ENCODE data around the gene SMARCD2. TPM values are rescaled to one million over a fixed set of nuclear protein-coding genes. Genes with fewer than 3 reads are reported as not detected.

SMARCD2 gene
- total RNA-seq, 2 donors from 2014 or later = 95.3 to 106 TPM

- no peaks in the 10 kb centered on the region for H3K9me3 ChIP-seq (ENCODE audit: control insufficient read depth, low read length, poor library complexity, severe bottlenecking)
- H3K27me3 Mint-ChIP-seq = no peaks in the 10 kb centered on the region
- peaks cover 23% of the 10 kb centered on the region for H3K36me3 Mint-ChIP-seq (ENCODE audit: low read depth)
- H3K27ac Mint-ChIP-seq = peak overlapping the region; percentile 88
- ATAC-seq (no peak), DNase-seq (no peak)
- peaks cover 46% of the 10 kb centered on the region for H3K4me1 Mint-ChIP-seq
- no peak overlapping the region for H3K4me3 Mint-ChIP-seq
Measured at GRCh38 chr17:63823659-63824331, 18.7 kb downstream of the SMARCD2 start.

GRCh38 chr17:63822537-63822936 is 19.9 kb downstream of the SMARCD2 start:
- DNase-seq = no peak
- Mint-ChIP-seq H3K4me3 (no peak overlapping the region), H3K27me3 (no peaks in the 10 kb centered on the region), H3K36me3 (ENCODE audit: low read depth) (peaks cover 28% of the 10 kb centered on the region), H3K4me1 (peaks cover 42% of the 10 kb centered on the region), H3K27ac (peak overlapping the region; percentile 88)
- ATAC-seq = no peak
- no peaks in the 10 kb centered on the region for H3K9me3 ChIP-seq (ENCODE audit: control insufficient read depth, low read length, poor library complexity, severe bottlenecking)

DNA sequence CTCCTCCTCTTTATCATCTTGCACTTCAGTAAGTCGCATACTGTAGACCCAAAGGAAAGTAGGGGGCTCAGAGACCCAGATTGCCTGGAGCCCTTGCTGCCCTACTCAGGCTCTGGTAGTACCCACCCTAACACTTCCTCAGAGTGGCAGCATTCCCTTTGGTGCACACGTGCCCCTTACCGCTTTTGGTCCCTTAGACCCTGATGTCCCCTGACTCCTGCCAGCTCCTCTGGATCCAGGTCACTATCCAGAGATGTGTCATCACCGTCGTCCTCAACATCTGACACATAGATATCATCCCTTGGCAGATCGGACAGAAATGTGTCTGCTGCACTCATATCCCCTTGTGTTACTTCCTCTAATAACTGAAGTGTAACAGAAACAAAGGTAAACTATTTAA is 20.7 kb downstream of the SMARCD2 start:
- H3K4me3 Mint-ChIP-seq = peak overlapping the region; percentile 83
- DNase-seq (no peak), ATAC-seq (no peak)
- no peaks in the 10 kb centered on the region for H3K9me3 ChIP-seq (ENCODE audit: control insufficient read depth, low read length, poor library complexity, severe bottlenecking)
- H3K4me1 Mint-ChIP-seq = peaks cover 35% of the 10 kb centered on the region
- H3K27me3 Mint-ChIP-seq = no peaks in the 10 kb centered on the region
- H3K27ac Mint-ChIP-seq = peak overlapping the region; percentile 88
- peaks cover 22% of the 10 kb centered on the region for H3K36me3 Mint-ChIP-seq (ENCODE audit: low read depth)

DNA sequence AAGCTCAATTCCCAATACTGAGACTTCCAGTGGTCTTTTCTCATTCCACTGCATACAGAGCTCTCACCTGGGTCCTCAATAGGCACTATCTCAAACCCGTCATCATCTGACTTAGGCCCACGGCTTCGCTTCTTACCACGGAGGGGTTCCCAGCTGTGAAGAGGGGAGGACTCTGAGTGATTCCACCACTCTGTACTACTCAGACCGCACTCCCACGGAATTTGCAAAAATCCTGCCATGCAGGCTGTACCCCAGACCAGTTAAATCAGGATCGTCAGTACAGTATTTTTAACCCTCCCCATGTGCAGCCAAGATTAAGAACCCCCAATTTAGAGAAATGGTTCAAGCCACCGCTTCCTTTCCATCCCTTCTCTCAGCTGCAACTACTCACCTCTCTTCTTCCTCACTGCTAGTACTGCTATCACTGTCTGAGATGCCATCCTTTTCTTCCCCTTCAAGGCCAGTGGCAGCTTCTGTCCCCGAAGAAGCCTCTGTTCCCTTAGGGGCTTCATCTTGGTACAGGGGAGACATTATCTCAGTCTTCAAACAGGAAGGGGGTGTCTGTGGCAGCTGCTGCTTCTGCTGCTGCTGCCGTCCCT is 21.4 kb downstream of the SMARCD2 start:
- Mint-ChIP-seq H3K4me1 (peaks cover 30% of the 10 kb centered on the region), H3K27me3 (no peaks in the 10 kb centered on the region), H3K27ac (peak overlapping the region; percentile 88), H3K4me3 (no peak overlapping the region), H3K36me3 (ENCODE audit: low read depth) (peaks cover 22% of the 10 kb centered on the region)
- ATAC-seq (no peak), DNase-seq (no peak)
- H3K9me3 ChIP-seq (ENCODE audit: control insufficient read depth, low read length, poor library complexity, severe bottlenecking) = no peaks in the 10 kb centered on the region

GRCh38 chr17:63819585-63820537 is 22.6 kb downstream of the SMARCD2 start:
- Mint-ChIP-seq H3K27me3 (no peaks in the 10 kb centered on the region), H3K4me1 (peaks cover 29% of the 10 kb centered on the region), H3K36me3 (ENCODE audit: low read depth) (peaks cover 22% of the 10 kb centered on the region), H3K4me3 (peak overlapping the region; percentile 79), H3K27ac (peak overlapping the region; percentile 82)
- DNase-seq (no peak), ATAC-seq (peak; percentile 41)
- no peaks in the 10 kb centered on the region for H3K9me3 ChIP-seq (ENCODE audit: control insufficient read depth, low read length, poor library complexity, severe bottlenecking)

DNA sequence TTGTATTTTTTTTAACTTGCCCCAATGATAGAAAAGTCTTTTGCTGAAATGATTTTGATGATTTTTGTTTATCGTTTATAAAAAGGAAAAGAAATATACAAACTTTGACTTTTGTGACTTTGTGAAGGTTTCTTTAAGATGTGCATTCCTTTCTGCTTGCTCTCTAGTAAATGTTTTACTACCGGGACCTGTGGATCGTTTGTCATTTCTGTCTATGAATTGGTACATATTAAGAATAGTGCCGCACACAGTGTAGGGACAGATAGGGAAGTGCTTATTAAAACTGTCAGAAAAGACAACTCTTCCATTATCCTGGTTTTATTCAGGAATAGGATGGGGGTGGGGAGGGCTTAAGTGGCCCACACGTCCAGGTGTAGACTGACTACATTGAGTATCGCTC is 23.4 kb downstream of the SMARCD2 start:
- no peaks in the 10 kb centered on the region for H3K27me3 Mint-ChIP-seq
- DNase-seq (no peak), ATAC-seq (no peak)
- no peak overlapping the region for H3K27ac Mint-ChIP-seq
- no peaks in the 10 kb centered on the region for H3K9me3 ChIP-seq (ENCODE audit: control insufficient read depth, low read length, poor library complexity, severe bottlenecking)
- peaks cover 17% of the 10 kb centered on the region for H3K36me3 Mint-ChIP-seq (ENCODE audit: low read depth)
- H3K4me3 Mint-ChIP-seq = no peak overlapping the region
- peaks cover 24% of the 10 kb centered on the region for H3K4me1 Mint-ChIP-seq

GRCh38 chr17:63817736-63818385 is 24.6 kb downstream of the SMARCD2 start:
- Mint-ChIP-seq H3K36me3 (ENCODE audit: low read depth) (peaks cover 12% of the 10 kb centered on the region), H3K4me1 (peaks cover 19% of the 10 kb centered on the region), H3K27ac (peak overlapping the region; percentile 65), H3K4me3 (no peak overlapping the region), H3K27me3 (no peaks in the 10 kb centered on the region)
- H3K9me3 ChIP-seq (ENCODE audit: control insufficient read depth, low read length, poor library complexity, severe bottlenecking) = no peaks in the 10 kb centered on the region
- DNase-seq (no peak), ATAC-seq (no peak)

- H3K4me3 Mint-ChIP-seq = no peak overlapping the region
- ATAC-seq = no peak
- H3K27ac Mint-ChIP-seq = no peak overlapping the region
- no peaks in the 10 kb centered on the region for H3K27me3 Mint-ChIP-seq
- H3K9me3 ChIP-seq (ENCODE audit: control insufficient read depth, low read length, poor library complexity, severe bottlenecking) = no peaks in the 10 kb centered on the region
- no peak for DNase-seq
- peaks cover 9% of the 10 kb centered on the region for H3K36me3 Mint-ChIP-seq (ENCODE audit: low read depth)
- peaks cover 16% of the 10 kb centered on the region for H3K4me1 Mint-ChIP-seq
Measured at GRCh38 chr17:63816669-63817068, 25.8 kb downstream of the SMARCD2 start.

- H3K4me3 Mint-ChIP-seq = no peak overlapping the region
- no peak overlapping the region for H3K27ac Mint-ChIP-seq
- H3K9me3 ChIP-seq (ENCODE audit: control insufficient read depth, low read length, poor library complexity, severe bottlenecking) = no peaks in the 10 kb centered on the region
- no peaks in the 10 kb centered on the region for H3K27me3 Mint-ChIP-seq
- H3K36me3 Mint-ChIP-seq (ENCODE audit: low read depth) = peaks cover 9% of the 10 kb centered on the region
- DNase-seq (no peak), ATAC-seq (no peak)
- peaks cover 12% of the 10 kb centered on the region for H3K4me1 Mint-ChIP-seq
Measured at GRCh38 chr17:63816123-63816522, 26.4 kb downstream of the SMARCD2 start.

DNA sequence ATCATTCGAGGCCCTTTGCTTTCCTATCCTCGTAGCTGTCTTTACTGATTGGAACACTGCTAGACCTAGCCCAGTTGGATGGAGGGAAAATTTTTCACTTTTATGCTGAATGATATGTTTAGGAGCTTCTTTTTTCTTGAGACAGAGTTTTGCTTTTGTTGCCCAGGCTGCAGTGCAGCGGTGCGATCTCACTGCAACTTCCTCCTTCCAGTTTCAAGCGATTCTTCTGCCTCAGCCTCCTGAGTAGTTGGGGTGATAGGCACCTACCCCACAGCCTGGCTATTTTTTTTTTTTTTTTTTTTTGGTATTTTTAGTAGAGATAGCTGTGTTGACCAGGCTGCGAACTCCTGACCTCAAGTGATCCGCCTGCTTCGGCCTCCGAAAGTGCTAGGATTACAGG is 32.5 kb downstream of the SMARCD2 start:
- peaks cover 9% of the 10 kb centered on the region for H3K36me3 Mint-ChIP-seq (ENCODE audit: low read depth)
- peaks cover 6% of the 10 kb centered on the region for H3K4me1 Mint-ChIP-seq
- ATAC-seq (no peak), DNase-seq (no peak)
- no peaks in the 10 kb centered on the region for H3K9me3 ChIP-seq (ENCODE audit: control insufficient read depth, low read length, poor library complexity, severe bottlenecking)
- no peaks in the 10 kb centered on the region for H3K27me3 Mint-ChIP-seq
- H3K27ac Mint-ChIP-seq = no peak overlapping the region
- no peak overlapping the region for H3K4me3 Mint-ChIP-seq

DNA sequence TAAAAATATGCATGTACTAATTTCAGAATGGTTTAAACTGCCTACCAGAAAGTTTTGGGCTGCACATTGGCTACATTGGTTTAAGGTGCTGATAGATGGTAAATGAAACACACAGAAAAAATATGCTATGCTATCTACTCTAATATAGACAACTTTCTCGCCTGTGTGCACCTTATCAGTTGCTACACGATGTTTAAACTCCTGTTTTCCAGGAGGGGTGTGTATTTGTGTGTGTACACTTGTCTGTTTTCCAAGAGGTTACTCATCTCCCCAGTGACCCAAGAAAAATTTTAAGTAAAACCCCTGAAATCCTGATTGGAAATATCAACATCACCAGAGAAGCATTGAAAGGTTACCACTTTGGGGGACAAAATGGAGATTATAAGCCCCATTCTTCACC is 36.9 kb downstream of the SMARCD2 start:
- Mint-ChIP-seq H3K4me3 (no peak overlapping the region), H3K27me3 (no peaks in the 10 kb centered on the region), H3K36me3 (ENCODE audit: low read depth) (peaks cover 9% of the 10 kb centered on the region), H3K4me1 (peaks cover 11% of the 10 kb centered on the region), H3K27ac (peak overlapping the region; percentile 21)
- no peaks in the 10 kb centered on the region for H3K9me3 ChIP-seq (ENCODE audit: control insufficient read depth, low read length, poor library complexity, severe bottlenecking)
- ATAC-seq = no peak
- no peak for DNase-seq

DNA sequence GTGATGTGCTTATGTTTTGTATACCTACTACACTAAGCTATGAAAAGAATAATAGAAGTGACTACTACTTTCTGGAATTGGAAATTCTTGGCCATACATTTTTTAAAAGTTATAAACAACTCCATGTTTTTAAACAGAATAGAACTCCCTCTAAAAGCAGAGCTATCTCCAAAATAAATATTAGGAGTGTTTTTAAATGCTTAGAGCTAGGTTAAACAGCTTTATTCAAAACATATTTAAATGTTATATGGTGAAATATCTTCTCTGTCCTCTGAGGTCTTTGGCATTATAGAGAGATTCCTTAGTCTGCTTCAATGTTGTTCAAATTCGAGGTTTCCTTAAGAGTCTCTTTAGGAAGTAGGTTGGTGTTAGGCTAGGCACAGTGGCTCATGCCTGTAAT is 38.2 kb downstream of the SMARCD2 start:
- H3K4me1 Mint-ChIP-seq = peaks cover 11% of the 10 kb centered on the region
- no peaks in the 10 kb centered on the region for H3K27me3 Mint-ChIP-seq
- H3K4me3 Mint-ChIP-seq = no peak overlapping the region
- DNase-seq (no peak), ATAC-seq (no peak)
- no peaks in the 10 kb centered on the region for H3K9me3 ChIP-seq (ENCODE audit: control insufficient read depth, low read length, poor library complexity, severe bottlenecking)
- peaks cover 11% of the 10 kb centered on the region for H3K36me3 Mint-ChIP-seq (ENCODE audit: low read depth)
- peak overlapping the region; percentile 21 for H3K27ac Mint-ChIP-seq

DNA sequence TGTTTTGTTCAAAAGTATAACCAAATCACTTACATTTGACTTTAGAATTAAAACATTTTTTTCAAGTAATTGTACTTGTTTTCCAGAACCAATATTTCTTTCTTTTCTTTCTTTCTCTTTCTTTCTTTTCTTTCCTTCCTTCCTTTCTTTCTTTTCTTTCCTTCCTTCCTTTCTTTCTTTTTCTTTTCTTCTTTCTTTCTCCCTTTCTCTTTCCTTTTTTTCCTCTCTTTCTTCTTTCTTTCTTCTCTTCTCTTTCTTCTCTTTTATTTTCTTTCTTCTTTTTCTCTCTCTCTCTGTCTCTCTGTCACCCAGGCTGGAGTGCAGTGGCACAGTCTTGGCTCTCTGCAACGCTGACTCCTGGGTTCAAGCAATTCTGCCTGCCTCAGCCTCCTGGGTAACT is 41.7 kb downstream of the SMARCD2 start:
- peak overlapping the region; percentile 29 for H3K27ac Mint-ChIP-seq

More for the DNA sequence above, 41.7 kb downstream of the SMARCD2 start:
- Mint-ChIP-seq H3K36me3 (ENCODE audit: low read depth) (peaks cover 7% of the 10 kb centered on the region), H3K27me3 (no peaks in the 10 kb centered on the region), H3K4me1 (peaks cover 7% of the 10 kb centered on the region), H3K4me3 (no peak overlapping the region)
- ATAC-seq = no peak
- H3K9me3 ChIP-seq (ENCODE audit: control insufficient read depth, low read length, poor library complexity, severe bottlenecking) = no peaks in the 10 kb centered on the region
- no peak for DNase-seq

Measured in T-helper 17 cell (primary cell).